GM12864 (cell line): ENCODE data around the gene KLHL6.

Experiments used
- DNase-seq: peaks from one replicate; pipeline ENCODE4 v3.0.0-alpha.2; 2011; ENCODE audit warnings: low read depth
- H3K4me3 ChIP-seq: 2 replicates; pipeline ENCODE4 v1.5.1; 2011; ENCODE audit warnings: mild to moderate bottlenecking, low read depth, low read length, control low read depth
- TF ChIP-seq, protein P1 (sequence below): IDR thresholded peaks from 2 replicates; pipeline ENCODE4 v1.5.1; 2011; ENCODE audit warnings: low read depth, mild to moderate bottlenecking, moderate library complexity, low read length, control low read depth, inconsistent platforms; ENCODE audit errors: missing control alignments

KLHL6 gene

DNA sequence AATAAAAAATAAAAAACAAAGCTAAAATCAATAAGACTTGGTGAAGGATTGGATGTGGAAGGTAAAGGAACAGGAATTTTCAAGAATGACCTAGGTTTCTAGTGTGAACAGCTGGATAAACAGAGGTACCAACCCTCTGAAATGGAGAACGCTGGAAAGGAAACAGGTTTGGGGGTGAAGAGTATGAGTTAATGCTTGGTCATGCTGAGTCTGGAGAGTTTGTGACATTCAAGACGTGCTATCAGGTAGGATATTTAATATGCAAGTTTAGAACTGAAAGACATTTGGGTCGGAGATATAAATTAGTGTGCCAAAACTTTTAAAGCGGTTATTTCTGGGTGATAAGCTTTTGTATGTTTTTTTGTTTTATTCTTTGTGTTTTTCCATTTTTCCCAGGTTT lies 11.4 kb upstream of the KLHL6 start:
- TF ChIP-seq, protein P1, sequence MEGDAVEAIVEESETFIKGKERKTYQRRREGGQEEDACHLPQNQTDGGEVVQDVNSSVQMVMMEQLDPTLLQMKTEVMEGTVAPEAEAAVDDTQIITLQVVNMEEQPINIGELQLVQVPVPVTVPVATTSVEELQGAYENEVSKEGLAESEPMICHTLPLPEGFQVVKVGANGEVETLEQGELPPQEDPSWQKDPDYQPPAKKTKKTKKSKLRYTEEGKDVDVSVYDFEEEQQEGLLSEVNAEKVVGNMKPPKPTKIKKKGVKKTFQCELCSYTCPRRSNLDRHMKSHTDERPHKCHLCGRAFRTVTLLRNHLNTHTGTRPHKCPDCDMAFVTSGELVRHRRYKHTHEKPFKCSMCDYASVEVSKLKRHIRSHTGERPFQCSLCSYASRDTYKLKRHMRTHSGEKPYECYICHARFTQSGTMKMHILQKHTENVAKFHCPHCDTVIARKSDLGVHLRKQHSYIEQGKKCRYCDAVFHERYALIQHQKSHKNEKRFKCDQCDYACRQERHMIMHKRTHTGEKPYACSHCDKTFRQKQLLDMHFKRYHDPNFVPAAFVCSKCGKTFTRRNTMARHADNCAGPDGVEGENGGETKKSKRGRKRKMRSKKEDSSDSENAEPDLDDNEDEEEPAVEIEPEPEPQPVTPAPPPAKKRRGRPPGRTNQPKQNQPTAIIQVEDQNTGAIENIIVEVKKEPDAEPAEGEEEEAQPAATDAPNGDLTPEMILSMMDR: no peak
- no peak for DNase-seq
- H3K4me3 ChIP-seq: no peak overlapping the region

DNA sequence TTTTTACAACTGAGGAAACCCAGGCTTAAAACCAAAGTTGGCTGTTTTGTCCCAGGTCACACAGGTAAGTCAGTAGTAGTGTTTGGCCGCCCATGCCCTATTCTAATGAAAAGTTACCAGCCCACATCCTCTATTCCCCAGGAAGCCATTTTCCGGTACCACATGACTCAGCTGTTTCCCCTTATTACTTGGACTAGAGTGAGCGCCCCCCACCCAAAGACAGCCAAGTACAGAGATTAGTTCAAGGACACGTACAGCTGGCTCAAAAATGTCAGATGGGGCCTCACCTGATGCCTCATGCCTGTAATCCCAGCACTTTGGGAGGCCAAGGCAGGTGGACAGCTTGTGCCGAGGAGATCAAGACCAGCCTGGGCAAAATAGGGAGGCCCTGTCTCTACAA lies 8.5 kb upstream of the KLHL6 start:
- TF ChIP-seq, protein P1: no peak
- no peak for DNase-seq
- H3K4me3 ChIP-seq: no peak overlapping the region

DNA sequence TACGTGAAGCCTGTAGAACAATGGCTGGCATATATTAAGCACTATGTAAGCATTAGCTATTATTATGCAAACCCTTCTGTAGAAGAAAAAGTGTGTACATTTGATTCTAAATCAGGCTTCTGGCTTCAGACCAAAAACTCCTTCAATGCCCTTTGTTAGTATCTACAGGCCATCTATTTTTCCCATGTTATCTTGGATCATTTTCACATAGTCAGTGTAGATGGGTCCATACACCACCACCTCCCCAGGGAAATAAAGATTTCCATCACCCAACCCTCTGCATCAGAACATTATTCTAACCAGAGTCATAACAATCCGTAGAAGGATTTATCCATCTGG lies 8.0 kb upstream of the KLHL6 start:
- no peak overlapping the region for H3K4me3 ChIP-seq
- no peak for DNase-seq
- TF ChIP-seq, protein P1: no peak

DNA sequence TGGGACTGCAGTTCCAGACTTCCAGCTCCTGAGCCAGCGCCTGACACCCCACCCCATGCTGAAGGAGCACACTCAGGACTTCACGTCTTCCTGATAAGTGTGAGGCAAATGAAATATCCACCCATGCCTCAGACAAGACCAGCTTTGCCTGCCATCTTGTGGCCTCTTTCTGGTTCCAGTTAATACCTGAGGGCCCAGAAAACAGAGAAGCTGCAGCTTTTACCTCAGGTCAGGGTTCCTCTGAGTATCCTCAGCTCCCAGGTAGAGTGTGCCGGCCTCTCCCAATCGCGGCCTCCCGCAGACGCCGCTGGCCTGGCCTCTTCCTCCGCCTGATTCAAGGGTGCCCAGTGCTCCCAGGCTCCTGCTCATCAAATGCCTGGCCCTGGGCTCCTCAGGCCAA lies 5.1 kb upstream of the KLHL6 start:
- TF ChIP-seq, protein P1: peak; percentile 49
- no peak overlapping the region for H3K4me3 ChIP-seq
- peak; percentile 24 for DNase-seq

DNA sequence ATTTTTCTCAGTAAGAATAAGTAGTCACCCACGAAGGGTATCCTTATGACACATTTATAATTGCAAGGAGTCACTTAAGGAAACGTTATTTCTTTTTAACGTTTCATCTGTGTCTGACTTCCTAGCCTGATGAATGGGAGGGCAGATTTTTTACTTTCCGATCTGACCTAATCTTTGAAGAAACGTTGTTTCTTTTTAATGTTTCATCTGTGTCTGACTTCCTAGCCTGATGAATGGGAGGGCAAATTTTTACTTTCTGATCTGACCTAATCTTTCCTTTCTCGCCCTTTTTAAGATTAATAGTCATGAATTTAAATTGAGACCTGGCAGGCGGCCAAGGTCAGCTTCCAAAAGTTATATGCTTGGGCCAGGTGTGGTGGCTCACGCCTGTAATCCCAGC lies 3.0 kb upstream of the KLHL6 start:
- TF ChIP-seq, protein P1: no peak
- DNase-seq: no peak
- no peak overlapping the region for H3K4me3 ChIP-seq

DNA sequence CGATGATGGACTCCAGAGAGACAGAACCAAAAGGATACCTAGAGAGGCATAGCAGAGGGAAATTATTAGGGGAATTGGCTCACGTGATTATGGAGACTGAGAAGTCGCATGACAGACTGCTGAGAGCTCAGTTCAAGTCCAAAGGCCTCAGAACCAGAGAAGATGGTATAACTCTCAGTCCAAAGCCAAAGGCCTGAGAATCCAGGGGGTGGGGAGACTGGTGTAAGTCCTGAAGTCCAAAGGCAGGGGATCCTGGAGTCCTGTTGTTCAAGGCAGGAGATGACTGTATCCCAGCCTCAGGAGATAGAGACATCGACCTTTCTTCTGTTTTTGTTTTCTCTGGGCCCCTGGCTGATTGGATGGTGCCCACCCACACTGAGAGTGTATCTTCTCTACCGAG lies 1.2 kb upstream of the KLHL6 start:
- DNase-seq: no peak
- TF ChIP-seq, protein P1: no peak
- H3K4me3 ChIP-seq: no peak overlapping the region

DNA sequence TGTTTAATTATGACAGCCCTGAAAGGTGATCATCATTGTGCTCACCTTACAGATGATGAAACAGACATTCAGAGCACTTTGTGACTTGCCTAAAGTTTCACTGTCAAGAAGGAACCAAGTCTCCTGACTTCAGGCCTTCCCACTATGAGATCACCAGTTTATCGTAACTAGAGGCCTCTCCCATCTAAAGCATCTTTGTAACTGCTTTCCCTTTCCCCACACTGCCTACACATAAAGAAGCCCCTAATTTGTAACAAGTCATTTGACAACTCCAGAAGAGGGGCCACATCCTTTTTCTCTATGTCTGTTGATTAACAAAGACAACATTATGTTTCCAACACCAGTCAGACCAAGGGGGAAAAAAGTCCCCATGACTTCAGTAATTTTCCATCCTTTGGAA lies 1.1 kb downstream of the KLHL6 start:
- peak overlapping the region; percentile 43 for H3K4me3 ChIP-seq
- no peak for DNase-seq
- TF ChIP-seq, protein P1: no peak
